T-helper 1 cell (primary cell): ENCODE results near the gene SPIB.
"Not testable (repeated sequence)": the region's sequence is repeated elsewhere in the genome, so short reads cannot be mapped to it uniquely, and the experiment has no call there.

Source experiments
- DNase-seq, 5 donors: peaks; one replicate each; pipeline ENCODE4 v3.0.0-alpha.2; 2012 to 2020
- total RNA-seq, 4 donors: gene quantifications; one replicate each; lab custom pipeline; 2026; lab: John Stamatoyannopoulos, UW

SPIB gene
- 0 to 0.69 (median 0.21) reads per million in 4 donors for total RNA-seq

- DNase-seq = no peak
Observed at GRCh38 chr19:50418176-50419021, at the start of gene SPIB. Gene SPIB (plus strand): TSS chr19:50418938. CDS start chr19:50418963, 25 bp downstream.

- DNase-seq = no peak
Observed at GRCh38 chr19:50371914-50372475, 46.7 kb upstream of the SPIB start.

GRCh38 chr19:50376166-50377050 lies 42.3 kb upstream of the SPIB start, which contains the start of gene NR1H2:
Gene NR1H2 (plus strand): TSS chr19:50376457. CDS start chr19:50377606, 1,149 bp downstream.
- DNase-seq = peak; percentile 82 to 98 (median 92)

- peak in 4 of 5 donors; percentile 31 to 66 (median 54) for DNase-seq
Observed at GRCh38 chr19:50377051-50377461, 41.7 kb upstream of the SPIB start.

GRCh38 chr19:50377517-50377916 lies 41.2 kb upstream of the SPIB start:
- no peak for DNase-seq

GRCh38 chr19:50378169-50378862 lies 40.4 kb upstream of the SPIB start:
- no peak for DNase-seq

GRCh38 chr19:50378863-50379236 lies 39.9 kb upstream of the SPIB start:
- no peak for DNase-seq

GRCh38 chr19:50379602-50380001 lies 39.1 kb upstream of the SPIB start:
- DNase-seq = no peak

- no peak for DNase-seq
Observed at GRCh38 chr19:50380137-50380536, 38.6 kb upstream of the SPIB start.

GRCh38 chr19:50380751-50381151 lies 38.0 kb upstream of the SPIB start:
- no peak for DNase-seq

- DNase-seq = no peak
Observed at GRCh38 chr19:50381881-50382729, 36.6 kb upstream of the SPIB start.

GRCh38 chr19:50383001-50383851 lies 35.5 kb upstream of the SPIB start:
- DNase-seq = no peak

- DNase-seq = peak; percentile 98 to 100 (median 99)
Observed at GRCh38 chr19:50383852-50384684, 34.7 kb upstream of the SPIB start, which contains the start of gene POLD1. Gene POLD1 (plus strand): TSS chr19:50384347. CDS start chr19:50398852, 14,505 bp downstream.

GRCh38 chr19:50384685-50385535 lies 33.8 kb upstream of the SPIB start:
- DNase-seq = no peak

GRCh38 chr19:50387176-50387867 lies 31.4 kb upstream of the SPIB start:
- DNase-seq = no peak

- DNase-seq = no peak
Observed at GRCh38 chr19:50387868-50388245, 30.9 kb upstream of the SPIB start.

GRCh38 chr19:50390295-50390694 lies 28.4 kb upstream of the SPIB start:
- DNase-seq = not testable (repeated sequence)

- not testable (repeated sequence) for DNase-seq
Observed at GRCh38 chr19:50390952-50391351, 27.8 kb upstream of the SPIB start.
